ENCODE results near the gene YLPM1.

YLPM1 gene

DNA sequence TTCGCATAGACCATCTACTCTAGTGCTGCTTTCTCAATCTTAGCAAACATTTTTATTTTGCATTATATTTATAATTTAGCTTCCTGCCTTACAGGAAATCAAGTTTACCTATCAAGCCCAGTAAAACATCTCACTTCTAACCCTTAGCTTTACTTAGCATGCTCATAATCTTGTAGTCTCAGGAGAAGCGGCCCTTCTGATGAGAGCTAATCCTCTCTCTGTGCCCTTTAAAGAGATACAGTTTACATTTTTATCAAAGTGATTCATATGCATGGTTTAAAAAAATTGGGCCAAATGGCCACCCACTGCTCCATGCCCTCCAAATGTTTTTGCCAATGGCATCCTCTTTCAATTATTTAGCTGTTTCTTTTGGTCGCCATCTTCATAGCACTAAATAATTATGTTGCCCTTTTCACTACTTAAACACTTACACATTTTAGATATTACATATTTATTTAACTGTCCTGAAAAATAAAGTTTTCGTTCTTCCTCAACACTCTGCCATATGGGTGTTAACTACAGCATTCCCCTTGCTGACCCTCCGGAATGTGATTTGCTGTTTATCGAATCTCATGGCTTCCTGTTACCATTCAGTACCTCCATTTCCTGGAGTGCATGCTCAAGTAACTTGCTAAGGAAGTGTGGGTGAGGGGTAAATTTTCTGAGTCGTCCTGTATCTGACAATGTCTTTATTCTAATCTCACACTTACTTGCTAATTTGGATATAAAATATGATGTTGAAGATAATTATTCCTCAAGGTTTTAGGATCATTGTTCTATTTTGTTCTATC, 29.3 kb downstream of the YLPM1 start:
- no peaks in the 10 kb centered on the region for H3K27me3 ChIP-seq (ENCODE audit: control insufficient read depth in 1 of 2, insufficient read depth in 2 of 2, low read length in 2 of 2)
- H3K9ac ChIP-seq (ENCODE audit: low read depth in 1 of 2, low read length in 2 of 2), result no peak overlapping the region
- H3K27ac ChIP-seq (ENCODE audit: low read depth, low read length), result no peak overlapping the region
- H3K9me3 ChIP-seq (ENCODE audit: control insufficient read depth in 1 of 2, low read length in 2 of 2), result no peaks in the 10 kb centered on the region
- peaks cover 10 to 11% of the 10 kb centered on the region in 2 donors for H3K36me3 ChIP-seq (ENCODE audit: control insufficient read depth in 1 of 2, insufficient read depth in 2 of 2, low read length in 2 of 2)
- no peak overlapping the region for H3K4me3 ChIP-seq (ENCODE audit: low read depth in 1 of 2, low read length in 2 of 2)
- H3K4me1 ChIP-seq (ENCODE audit: control insufficient read depth in 1 of 2, insufficient read depth in 2 of 2, low read length in 2 of 2), result peaks cover 4 to 23% of the 10 kb centered on the region in 2 donors

- Histone ChIP-seq H3K27ac (ENCODE audit: low read depth, low read length) (no peak overlapping the region), H3K27me3 (ENCODE audit: control insufficient read depth in 1 of 2, insufficient read depth in 2 of 2, low read length in 2 of 2) (no peaks in the 10 kb centered on the region), H3K4me1 (ENCODE audit: control insufficient read depth in 1 of 2, insufficient read depth in 2 of 2, low read length in 2 of 2) (peaks cover 4 to 23% of the 10 kb centered on the region in 2 donors), H3K4me3 (ENCODE audit: low read depth in 1 of 2, low read length in 2 of 2) (no peak overlapping the region), H3K36me3 (ENCODE audit: control insufficient read depth in 1 of 2, insufficient read depth in 2 of 2, low read length in 2 of 2) (peaks cover 20 to 22% of the 10 kb centered on the region in 2 donors), H3K9ac (ENCODE audit: low read depth in 1 of 2, low read length in 2 of 2) (no peak overlapping the region), H3K9me3 (ENCODE audit: control insufficient read depth in 1 of 2, low read length in 2 of 2) (no peaks in the 10 kb centered on the region)
Measured at GRCh38 chr14:74793506-74794155, 30.5 kb downstream of the YLPM1 start.

- peaks cover 29 to 32% of the 10 kb centered on the region in 2 donors for H3K36me3 ChIP-seq (ENCODE audit: control insufficient read depth in 1 of 2, insufficient read depth in 2 of 2, low read length in 2 of 2)
- H3K9me3 ChIP-seq (ENCODE audit: control insufficient read depth in 1 of 2, low read length in 2 of 2), result no peaks in the 10 kb centered on the region
- no peaks in the 10 kb centered on the region for H3K27me3 ChIP-seq (ENCODE audit: control insufficient read depth in 1 of 2, insufficient read depth in 2 of 2, low read length in 2 of 2)
- H3K4me1 ChIP-seq (ENCODE audit: control insufficient read depth in 1 of 2, insufficient read depth in 2 of 2, low read length in 2 of 2), result peaks cover 4 to 23% of the 10 kb centered on the region in 2 donors
- no peak overlapping the region for H3K4me3 ChIP-seq (ENCODE audit: low read depth in 1 of 2, low read length in 2 of 2)
- no peak overlapping the region for H3K9ac ChIP-seq (ENCODE audit: low read depth in 1 of 2, low read length in 2 of 2)
- H3K27ac ChIP-seq (ENCODE audit: low read depth, low read length), result no peak overlapping the region
Measured at GRCh38 chr14:74794947-74795346, 31.8 kb downstream of the YLPM1 start.

- H3K4me3 ChIP-seq (ENCODE audit: low read depth in 1 of 2, low read length in 2 of 2), result no peak overlapping the region
- no peaks in the 10 kb centered on the region for H3K9me3 ChIP-seq (ENCODE audit: control insufficient read depth in 1 of 2, low read length in 2 of 2)
- H3K9ac ChIP-seq (ENCODE audit: low read depth in 1 of 2, low read length in 2 of 2), result no peak overlapping the region
- no peaks in the 10 kb centered on the region for H3K27me3 ChIP-seq (ENCODE audit: control insufficient read depth in 1 of 2, insufficient read depth in 2 of 2, low read length in 2 of 2)
- H3K4me1 ChIP-seq (ENCODE audit: control insufficient read depth in 1 of 2, insufficient read depth in 2 of 2, low read length in 2 of 2), result no peaks in the 10 kb centered on the region
- H3K36me3 ChIP-seq (ENCODE audit: control insufficient read depth in 1 of 2, insufficient read depth in 2 of 2, low read length in 2 of 2), result peaks cover 36 to 50% of the 10 kb centered on the region in 2 donors
- H3K27ac ChIP-seq (ENCODE audit: low read depth, low read length), result no peak overlapping the region
Measured at GRCh38 chr14:74799765-74800164, 36.6 kb downstream of the YLPM1 start.

DNA sequence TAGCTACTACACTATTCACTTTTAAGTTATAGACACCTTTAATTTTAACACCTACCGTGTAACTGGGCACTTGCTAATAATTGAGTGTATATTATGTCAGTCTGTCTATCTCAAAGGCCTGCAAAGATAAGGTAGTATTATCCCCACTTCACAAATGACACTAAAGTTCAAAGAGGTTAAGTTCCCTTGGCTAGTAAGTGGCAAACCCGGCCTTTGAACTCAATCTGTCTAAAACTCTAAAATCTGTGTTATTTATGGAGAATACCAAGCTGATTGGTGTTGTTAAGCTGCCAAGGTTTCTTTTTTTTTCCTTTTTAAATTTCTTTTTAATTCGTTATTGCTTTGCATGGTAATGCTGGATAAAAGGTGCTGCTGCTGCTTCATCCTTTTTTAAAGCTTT, 37.7 kb downstream of the YLPM1 start:
- Histone ChIP-seq H3K27ac (ENCODE audit: low read depth, low read length) (no peak overlapping the region), H3K9ac (ENCODE audit: low read depth in 1 of 2, low read length in 2 of 2) (no peak overlapping the region), H3K4me1 (ENCODE audit: control insufficient read depth in 1 of 2, insufficient read depth in 2 of 2, low read length in 2 of 2) (no peaks in the 10 kb centered on the region), H3K36me3 (ENCODE audit: control insufficient read depth in 1 of 2, insufficient read depth in 2 of 2, low read length in 2 of 2) (peaks cover 31 to 51% of the 10 kb centered on the region in 2 donors), H3K4me3 (ENCODE audit: low read depth in 1 of 2, low read length in 2 of 2) (no peak overlapping the region), H3K9me3 (ENCODE audit: control insufficient read depth in 1 of 2, low read length in 2 of 2) (no peaks in the 10 kb centered on the region), H3K27me3 (ENCODE audit: control insufficient read depth in 1 of 2, insufficient read depth in 2 of 2, low read length in 2 of 2) (no peaks in the 10 kb centered on the region)

DNA sequence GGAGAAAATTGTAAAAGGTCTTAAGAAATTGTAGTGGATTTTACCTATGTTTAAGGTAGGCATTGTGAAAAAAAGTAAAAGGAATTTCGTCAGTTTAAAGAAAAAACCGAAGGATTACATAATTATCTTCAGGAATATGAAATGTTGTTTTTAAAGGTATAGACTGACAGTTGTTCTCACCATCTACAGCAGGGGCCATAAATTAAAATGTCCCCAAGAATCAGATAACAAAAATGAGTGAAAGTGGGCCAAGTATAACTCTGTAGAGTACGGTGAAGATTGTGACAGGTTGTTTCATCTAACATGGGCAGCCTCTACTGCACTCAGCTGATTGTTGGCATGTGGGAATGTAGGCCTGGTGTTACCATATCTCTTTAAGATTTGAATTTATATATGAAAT, 38.3 kb downstream of the YLPM1 start:
- no peaks in the 10 kb centered on the region for H3K9me3 ChIP-seq (ENCODE audit: control insufficient read depth in 1 of 2, low read length in 2 of 2)
- no peaks in the 10 kb centered on the region for H3K4me1 ChIP-seq (ENCODE audit: control insufficient read depth in 1 of 2, insufficient read depth in 2 of 2, low read length in 2 of 2)
- H3K27me3 ChIP-seq (ENCODE audit: control insufficient read depth in 1 of 2, insufficient read depth in 2 of 2, low read length in 2 of 2), result no peaks in the 10 kb centered on the region
- peaks cover 26 to 45% of the 10 kb centered on the region in 2 donors for H3K36me3 ChIP-seq (ENCODE audit: control insufficient read depth in 1 of 2, insufficient read depth in 2 of 2, low read length in 2 of 2)
- no peak overlapping the region for H3K27ac ChIP-seq (ENCODE audit: low read depth, low read length)
- H3K9ac ChIP-seq (ENCODE audit: low read depth in 1 of 2, low read length in 2 of 2), result no peak overlapping the region
- H3K4me3 ChIP-seq (ENCODE audit: low read depth in 1 of 2, low read length in 2 of 2), result no peak overlapping the region

DNA sequence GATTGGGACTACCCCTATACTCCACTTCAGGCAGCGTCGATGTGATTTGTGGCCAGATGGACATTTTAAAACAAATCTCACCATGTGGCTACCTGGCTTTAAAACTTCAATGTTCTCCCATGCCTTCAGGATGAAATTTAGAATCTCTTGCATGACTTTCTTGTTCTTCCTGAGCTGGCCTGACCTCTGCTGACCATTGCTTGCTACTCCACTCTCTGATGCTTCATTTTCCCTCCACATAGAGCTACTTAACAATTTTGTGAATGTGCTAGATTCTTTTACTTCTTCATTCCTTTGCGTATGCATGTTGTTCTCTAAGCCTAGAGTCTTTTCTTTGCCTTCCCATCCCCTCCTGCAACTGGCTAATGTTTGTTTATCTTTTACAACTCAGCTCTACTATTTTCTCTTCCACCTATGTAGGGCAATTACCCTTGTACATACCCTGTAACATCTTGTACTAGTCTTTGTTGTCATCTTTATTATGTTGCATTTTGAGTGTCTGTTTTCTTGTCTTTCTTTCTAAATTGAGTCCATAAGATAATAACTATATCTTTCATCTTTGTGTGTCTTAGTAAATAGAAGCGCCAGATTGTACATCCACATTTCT, 41.2 kb downstream of the YLPM1 start:
- Histone ChIP-seq H3K9ac (ENCODE audit: low read depth in 1 of 2, low read length in 2 of 2) (no peak overlapping the region), H3K9me3 (ENCODE audit: control insufficient read depth in 1 of 2, low read length in 2 of 2) (no peaks in the 10 kb centered on the region), H3K36me3 (ENCODE audit: control insufficient read depth in 1 of 2, insufficient read depth in 2 of 2, low read length in 2 of 2) (peaks cover 15 to 37% of the 10 kb centered on the region in 2 donors), H3K27me3 (ENCODE audit: control insufficient read depth in 1 of 2, insufficient read depth in 2 of 2, low read length in 2 of 2) (no peaks in the 10 kb centered on the region), H3K4me1 (ENCODE audit: control insufficient read depth in 1 of 2, insufficient read depth in 2 of 2, low read length in 2 of 2) (no peaks in the 10 kb centered on the region), H3K27ac (ENCODE audit: low read depth, low read length) (no peak overlapping the region), H3K4me3 (ENCODE audit: low read depth in 1 of 2, low read length in 2 of 2) (no peak overlapping the region)

DNA sequence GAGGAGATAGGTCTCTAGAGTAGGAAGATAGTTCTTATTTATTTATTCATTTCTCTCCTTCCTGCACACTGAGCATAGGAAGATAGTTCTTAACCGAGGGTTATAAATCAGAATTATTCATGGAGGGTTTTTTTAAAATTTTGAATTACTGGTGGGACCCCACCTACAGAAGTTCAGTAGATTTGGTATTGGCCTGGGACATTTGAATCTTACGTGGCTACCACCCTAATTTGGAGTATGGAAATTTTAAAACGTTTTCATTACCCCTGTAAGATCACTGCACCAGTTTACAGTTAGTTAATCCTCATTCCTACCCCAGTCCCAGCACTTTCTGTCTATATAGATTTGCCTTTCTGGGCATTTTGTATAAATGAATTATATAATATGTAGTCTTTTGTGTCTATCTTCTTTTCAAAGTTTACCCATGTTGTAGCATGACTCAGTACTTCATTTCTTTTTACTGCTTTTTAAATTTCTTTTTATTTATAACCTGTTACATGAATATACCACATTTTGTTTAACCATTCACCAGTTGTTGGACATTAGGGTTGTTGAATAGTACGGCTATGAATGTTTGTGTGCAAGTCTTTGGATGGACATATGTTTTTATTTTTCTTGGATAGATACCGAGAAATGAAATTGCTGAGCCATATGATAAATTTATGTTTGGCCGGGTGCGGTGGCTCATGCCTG, 44.9 kb downstream of the YLPM1 start:
- H3K36me3 ChIP-seq (ENCODE audit: control insufficient read depth in 1 of 2, insufficient read depth in 2 of 2, low read length in 2 of 2), result peaks cover 28 to 60% of the 10 kb centered on the region in 2 donors
- H3K9ac ChIP-seq (ENCODE audit: low read depth in 1 of 2, low read length in 2 of 2), result no peak overlapping the region
- H3K4me3 ChIP-seq (ENCODE audit: low read depth in 1 of 2, low read length in 2 of 2), result no peak overlapping the region

GRCh38 chr14:74816124-74816523, 53.0 kb downstream of the YLPM1 start:
- H3K27ac ChIP-seq (ENCODE audit: low read depth, low read length), result no peak overlapping the region
- no peaks in the 10 kb centered on the region for H3K27me3 ChIP-seq (ENCODE audit: control insufficient read depth in 1 of 2, insufficient read depth in 2 of 2, low read length in 2 of 2)
- peaks cover 31 to 73% of the 10 kb centered on the region in 2 donors for H3K36me3 ChIP-seq (ENCODE audit: control insufficient read depth in 1 of 2, insufficient read depth in 2 of 2, low read length in 2 of 2)
- H3K4me1 ChIP-seq (ENCODE audit: control insufficient read depth in 1 of 2, insufficient read depth in 2 of 2, low read length in 2 of 2), result no peaks in the 10 kb centered on the region
- H3K9ac ChIP-seq (ENCODE audit: low read depth in 1 of 2, low read length in 2 of 2), result no peak overlapping the region
- H3K4me3 ChIP-seq (ENCODE audit: low read depth in 1 of 2, low read length in 2 of 2), result no peak overlapping the region
- no peaks in the 10 kb centered on the region for H3K9me3 ChIP-seq (ENCODE audit: control insufficient read depth in 1 of 2, low read length in 2 of 2)

More for the DNA sequence above, 44.9 kb downstream of the YLPM1 start:
- H3K27ac ChIP-seq (ENCODE audit: low read depth, low read length), result no peak overlapping the region
- no peaks in the 10 kb centered on the region for H3K4me1 ChIP-seq (ENCODE audit: control insufficient read depth in 1 of 2, insufficient read depth in 2 of 2, low read length in 2 of 2)
- H3K9me3 ChIP-seq (ENCODE audit: control insufficient read depth in 1 of 2, low read length in 2 of 2), result no peaks in the 10 kb centered on the region
- no peaks in the 10 kb centered on the region for H3K27me3 ChIP-seq (ENCODE audit: control insufficient read depth in 1 of 2, insufficient read depth in 2 of 2, low read length in 2 of 2)

DNA sequence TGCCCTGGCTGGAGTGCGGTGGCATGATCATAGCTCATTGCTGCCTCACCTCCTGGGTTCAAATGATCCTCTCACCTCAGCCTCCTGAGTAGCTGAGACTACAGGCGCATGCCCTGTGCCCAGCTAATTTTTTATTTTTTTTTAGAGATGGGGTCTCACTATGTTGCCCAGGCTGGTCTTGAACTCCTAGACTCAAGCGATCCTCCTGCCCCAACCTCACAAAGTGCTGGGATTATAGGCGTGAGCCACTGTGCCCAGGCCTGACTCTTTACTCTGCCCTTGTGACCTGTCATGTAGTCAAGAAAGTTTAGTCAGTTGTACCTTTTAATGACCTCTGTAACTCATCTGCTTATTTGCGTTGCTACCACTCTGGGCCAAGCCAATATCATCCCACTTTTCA, 57.2 kb downstream of the YLPM1 start:
- Histone ChIP-seq H3K27ac (ENCODE audit: low read depth, low read length) (no peak overlapping the region), H3K4me1 (ENCODE audit: control insufficient read depth in 1 of 2, insufficient read depth in 2 of 2, low read length in 2 of 2) (no peaks in the 10 kb centered on the region), H3K27me3 (ENCODE audit: control insufficient read depth in 1 of 2, insufficient read depth in 2 of 2, low read length in 2 of 2) (no peaks in the 10 kb centered on the region), H3K36me3 (ENCODE audit: control insufficient read depth in 1 of 2, insufficient read depth in 2 of 2, low read length in 2 of 2) (peaks cover 31 to 66% of the 10 kb centered on the region in 2 donors), H3K9me3 (ENCODE audit: control insufficient read depth in 1 of 2, low read length in 2 of 2) (no peaks in the 10 kb centered on the region), H3K9ac (ENCODE audit: low read depth in 1 of 2, low read length in 2 of 2) (no peak overlapping the region), H3K4me3 (ENCODE audit: low read depth in 1 of 2, low read length in 2 of 2) (no peak overlapping the region)

Measured in duodenal mucosa (tissue), 2 donors.